Measurements from ENCODE around the gene C1GALT1C1L.

- no peak for TF ChIP-seq JUN (CRISPR knock-in tag; IDR thresholded peaks at IDR 0.05)
- TF ChIP-seq, protein P1, sequence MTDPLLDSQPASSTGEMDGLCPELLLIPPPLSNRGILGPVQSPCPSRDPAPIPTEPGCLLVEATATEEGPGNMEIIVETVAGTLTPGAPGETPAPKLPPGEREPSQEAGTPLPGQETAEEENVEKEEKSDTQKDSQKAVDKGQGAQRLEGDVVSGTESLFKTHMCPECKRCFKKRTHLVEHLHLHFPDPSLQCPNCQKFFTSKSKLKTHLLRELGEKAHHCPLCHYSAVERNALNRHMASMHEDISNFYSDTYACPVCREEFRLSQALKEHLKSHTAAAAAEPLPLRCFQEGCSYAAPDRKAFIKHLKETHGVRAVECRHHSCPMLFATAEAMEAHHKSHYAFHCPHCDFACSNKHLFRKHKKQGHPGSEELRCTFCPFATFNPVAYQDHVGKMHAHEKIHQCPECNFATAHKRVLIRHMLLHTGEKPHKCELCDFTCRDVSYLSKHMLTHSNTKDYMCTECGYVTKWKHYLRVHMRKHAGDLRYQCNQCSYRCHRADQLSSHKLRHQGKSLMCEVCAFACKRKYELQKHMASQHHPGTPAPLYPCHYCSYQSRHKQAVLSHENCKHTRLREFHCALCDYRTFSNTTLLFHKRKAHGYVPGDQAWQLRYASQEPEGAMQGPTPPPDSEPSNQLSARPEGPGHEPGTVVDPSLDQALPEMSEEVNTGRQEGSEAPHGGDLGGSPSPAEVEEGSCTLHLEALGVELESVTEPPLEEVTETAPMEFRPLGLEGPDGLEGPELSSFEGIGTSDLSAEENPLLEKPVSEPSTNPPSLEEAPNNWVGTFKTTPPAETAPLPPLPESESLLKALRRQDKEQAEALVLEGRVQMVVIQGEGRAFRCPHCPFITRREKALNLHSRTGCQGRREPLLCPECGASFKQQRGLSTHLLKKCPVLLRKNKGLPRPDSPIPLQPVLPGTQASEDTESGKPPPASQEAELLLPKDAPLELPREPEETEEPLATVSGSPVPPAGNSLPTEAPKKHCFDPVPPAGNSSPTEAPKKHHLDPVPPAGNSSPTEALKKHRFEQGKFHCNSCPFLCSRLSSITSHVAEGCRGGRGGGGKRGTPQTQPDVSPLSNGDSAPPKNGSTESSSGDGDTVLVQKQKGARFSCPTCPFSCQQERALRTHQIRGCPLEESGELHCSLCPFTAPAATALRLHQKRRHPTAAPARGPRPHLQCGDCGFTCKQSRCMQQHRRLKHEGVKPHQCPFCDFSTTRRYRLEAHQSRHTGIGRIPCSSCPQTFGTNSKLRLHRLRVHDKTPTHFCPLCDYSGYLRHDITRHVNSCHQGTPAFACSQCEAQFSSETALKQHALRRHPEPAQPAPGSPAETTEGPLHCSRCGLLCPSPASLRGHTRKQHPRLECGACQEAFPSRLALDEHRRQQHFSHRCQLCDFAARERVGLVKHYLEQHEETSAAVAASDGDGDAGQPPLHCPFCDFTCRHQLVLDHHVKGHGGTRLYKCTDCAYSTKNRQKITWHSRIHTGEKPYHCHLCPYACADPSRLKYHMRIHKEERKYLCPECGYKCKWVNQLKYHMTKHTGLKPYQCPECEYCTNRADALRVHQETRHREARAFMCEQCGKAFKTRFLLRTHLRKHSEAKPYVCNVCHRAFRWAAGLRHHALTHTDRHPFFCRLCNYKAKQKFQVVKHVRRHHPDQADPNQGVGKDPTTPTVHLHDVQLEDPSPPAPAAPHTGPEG (CRISPR knock-in tag; IDR thresholded peaks at IDR 0.05), result no peak
- TF ChIP-seq, protein P2, sequence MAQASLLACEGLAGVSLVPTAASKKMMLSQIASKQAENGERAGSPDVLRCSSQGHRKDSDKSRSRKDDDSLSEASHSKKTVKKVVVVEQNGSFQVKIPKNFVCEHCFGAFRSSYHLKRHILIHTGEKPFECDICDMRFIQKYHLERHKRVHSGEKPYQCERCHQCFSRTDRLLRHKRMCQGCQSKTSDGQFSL (CRISPR knock-in tag; IDR thresholded peaks at IDR 0.05), result no peak
Observed at GRCh38 chr2:43685357-43685756, 9.1 kb upstream of the C1GALT1C1L start.
